ENCODE measurements around the gene PDE6B. TPM values are rescaled to one million over a fixed set of nuclear protein-coding genes. Genes with fewer than 3 reads are reported as not detected.
"Not testable (repeated sequence)": the region's sequence is repeated elsewhere in the genome, so short reads cannot be mapped to it uniquely, and the experiment has no call there.

The PDE6B gene
- total RNA-seq, 1 experiment from 2014 or later, result 10.8 TPM

GRCh38 chr4:692771-693554, 67.6 kb downstream of the PDE6B start:
- H2BK20ac ChIP-seq (ENCODE audit: low read depth, low read length, poor library complexity, severe bottlenecking), result no peak overlapping the region
- no CpG with 5 or more reads among the region's 32 CpGs for WGBS (ENCODE audit: extremely low coverage, insufficient read length, low lambda C conversion rate)
- no peak overlapping the region for H3K27ac ChIP-seq (ENCODE audit: insufficient read length, low read depth, low read length)
- no peaks in the 10 kb centered on the region for H3K79me1 ChIP-seq (ENCODE audit: insufficient read depth, low read depth, low read length, poor library complexity, severe bottlenecking)
- no peak overlapping the region for H4K8ac ChIP-seq (replicated peaks; ENCODE audit: insufficient read length, low read depth, low read length)
- H3K56ac ChIP-seq (ENCODE audit: insufficient read length, low read depth, low read length), result no peak overlapping the region
- Mint-ChIP-seq H3K4me1 (peaks cover 16 to 36% of the 10 kb centered on the region in 2 experiments), H3K27me3 (ENCODE audit: low read depth) (no peaks in the 10 kb centered on the region; the same call in 1 of the 2 replicates), H3K27ac (peak overlapping the region in 1 of 3 experiments; percentile 85; a peak in 1 of 7 replicates), H3K36me3 (ENCODE audit: insufficient read depth in 1 of 3, low read depth in 3 of 3) (no peaks in the 10 kb centered on the region), H3K4me3 (no peak overlapping the region), H3K9me3 (peaks cover 0 to 5% of the 10 kb centered on the region in 2 experiments; a peak in 2 of 5 replicates)
- no peak overlapping the region for H2BK5ac ChIP-seq (ENCODE audit: insufficient read length, low read length)
- no peaks in the 10 kb centered on the region for H3K27me3 ChIP-seq (ENCODE audit: insufficient read depth, low read length)
- no peak overlapping the region; the same call in 1 of the 2 replicates for H3K14ac ChIP-seq (ENCODE audit: insufficient read depth, low read length)
- no peak overlapping the region for H3K18ac ChIP-seq (ENCODE audit: insufficient read length, low read depth, low read length)
- no peak for TF ChIP-seq CTCF (conservative IDR thresholded peaks at IDR 0.05)
- H4K20me1 ChIP-seq (ENCODE audit: control insufficient read depth, insufficient read depth, insufficient read length), result no peaks in the 10 kb centered on the region
- H3K23ac ChIP-seq (ENCODE audit: insufficient read length, low read depth, low read length), result no peak overlapping the region
- H3K23me2 ChIP-seq (ENCODE audit: insufficient read length, low read depth, low read length, poor library complexity, severe bottlenecking), result no peaks in the 10 kb centered on the region
- H2AK5ac ChIP-seq (ENCODE audit: insufficient read length, low read length), result no peak overlapping the region
- no peak overlapping the region for H4K5ac ChIP-seq (ENCODE audit: insufficient read length, low read depth, low read length)
- H2AFZ ChIP-seq (ENCODE audit: low read length), result no peak overlapping the region
- H3K9ac ChIP-seq (ENCODE audit: extremely low read depth, insufficient read length, low read length), result no peak overlapping the region
- no peak overlapping the region for H3K4ac ChIP-seq (ENCODE audit: low read depth, low read length)
- peak; percentile 43 for DNase-seq
- no peak overlapping the region for H4K91ac ChIP-seq (ENCODE audit: insufficient read length, low read depth, low read length)
- no peak overlapping the region for H2BK120ac ChIP-seq (ENCODE audit: low read depth, low read length, poor library complexity, severe bottlenecking)
- H2BK12ac ChIP-seq (ENCODE audit: insufficient read length, low read depth, low read length), result no peak overlapping the region
- H2BK15ac ChIP-seq (ENCODE audit: low read depth, low read length), result no peak overlapping the region
- H3K9me3 ChIP-seq (ENCODE audit: control insufficient read depth, low read depth, low read length), result no peaks in the 10 kb centered on the region
- H3K4me2 ChIP-seq (ENCODE audit: insufficient read depth, insufficient read length, low read length), result no peak overlapping the region
- peaks cover 7% of the 10 kb centered on the region; the same call in 1 of the 2 replicates for H3K4me1 ChIP-seq (ENCODE audit: insufficient read depth, low read length)
- no peak overlapping the region for H3T11ph ChIP-seq (ENCODE audit: low read length)
- H3K79me2 ChIP-seq (ENCODE audit: insufficient read depth, low read length), result no peaks in the 10 kb centered on the region

GRCh38 chr4:694341-694940, 69.1 kb downstream of the PDE6B start:
- not testable (repeated sequence) for H3K36me3 Mint-ChIP-seq (ENCODE audit: insufficient read depth in 1 of 3, low read depth in 3 of 3); H3K18ac ChIP-seq (ENCODE audit: insufficient read length, low read depth, low read length); H3K23me2 ChIP-seq (ENCODE audit: insufficient read length, low read depth, low read length, poor library complexity, severe bottlenecking); H3K9me3 ChIP-seq (ENCODE audit: control insufficient read depth, low read depth, low read length); H3K27ac ChIP-seq (ENCODE audit: insufficient read length, low read depth, low read length); H2BK20ac ChIP-seq (ENCODE audit: low read depth, low read length, poor library complexity, severe bottlenecking); H4K20me1 ChIP-seq (ENCODE audit: control insufficient read depth, insufficient read depth, insufficient read length); H4K91ac ChIP-seq (ENCODE audit: insufficient read length, low read depth, low read length); H2BK12ac ChIP-seq (ENCODE audit: insufficient read length, low read depth, low read length); H3K27me3 Mint-ChIP-seq (ENCODE audit: low read depth); H3K79me2 ChIP-seq (ENCODE audit: insufficient read depth, low read length); H3T11ph ChIP-seq (ENCODE audit: low read length); H4K5ac ChIP-seq (ENCODE audit: insufficient read length, low read depth, low read length); H2BK5ac ChIP-seq (ENCODE audit: insufficient read length, low read length); H3K56ac ChIP-seq (ENCODE audit: insufficient read length, low read depth, low read length); H2AFZ ChIP-seq (ENCODE audit: low read length); H3K4me1 ChIP-seq (ENCODE audit: insufficient read depth, low read length); H2AK5ac ChIP-seq (ENCODE audit: insufficient read length, low read length); H3K14ac ChIP-seq (ENCODE audit: insufficient read depth, low read length); H3K23ac ChIP-seq (ENCODE audit: insufficient read length, low read depth, low read length); H4K8ac ChIP-seq (replicated peaks; ENCODE audit: insufficient read length, low read depth, low read length); H3K79me1 ChIP-seq (ENCODE audit: insufficient read depth, low read depth, low read length, poor library complexity, severe bottlenecking); H3K4me2 ChIP-seq (ENCODE audit: insufficient read depth, insufficient read length, low read length); H3K4ac ChIP-seq (ENCODE audit: low read depth, low read length); H2BK15ac ChIP-seq (ENCODE audit: low read depth, low read length); H3K9me3 Mint-ChIP-seq; H3K27me3 ChIP-seq (ENCODE audit: insufficient read depth, low read length)
- DNase-seq, result peak; percentile 58
- H3K27ac Mint-ChIP-seq, result peak overlapping the region in 2 of 3 experiments; percentile 6 to 33; a peak in 1 of 7 replicates
- no CpG with 5 or more reads among the region's 12 CpGs for WGBS (ENCODE audit: extremely low coverage, insufficient read length, low lambda C conversion rate)
- peak overlapping the region; percentile 28 for H2BK120ac ChIP-seq (ENCODE audit: low read depth, low read length, poor library complexity, severe bottlenecking)
- peak overlapping the region in 1 of 2 experiments; percentile 18; a peak in 2 of 5 replicates for H3K4me3 Mint-ChIP-seq
- peak overlapping the region; percentile 9 for H3K9ac ChIP-seq (ENCODE audit: extremely low read depth, insufficient read length, low read length)
- peaks cover 23 to 33% of the 10 kb centered on the region in 2 experiments for H3K4me1 Mint-ChIP-seq

All from H9 (cell line).